CD4-positive, alpha-beta T cell (primary cell): ENCODE data around the gene KDM8. TPM values are rescaled to one million over a fixed set of nuclear protein-coding genes. Genes with fewer than 3 reads are reported as not detected.

Experiments used
- ATAC-seq: fragments of 200-7000 bp; cut with Tn5 transposase; one replicate; pipeline ENCODE4 v1.10.0; 2022; ENCODE audit warnings: mild to moderate bottlenecking; ENCODE audit not compliant: poor library complexity
- CTCF ChIA-PET: fragments of 350-600 bp; sonication (Branson Sonifier 250); formaldehyde crosslinking; loops from one replicate; lab custom pipeline; 2021; ENCODE audit warnings: antibody characterized with exemption, inconsistent platforms; lab: Charles Lee
- POLR2A ChIA-PET: fragments of 350-600 bp; sonication (Branson Sonifier 250); formaldehyde crosslinking; loops from one replicate; lab custom pipeline; 2021; ENCODE audit warnings: antibody characterized with exemption, inconsistent platforms; lab: Charles Lee
- DNase-seq, 14 experiments: peaks; one replicate each; pipeline ENCODE4 v3.0.0-alpha.2; 2013 to 2020; ENCODE audit warnings: mixed read lengths in 2 of 14
- H3K27ac ChIP-seq, 2 donors: one replicate each; pipeline versions ENCODE4 v1.5.1 to v1.7.0; 2013; ENCODE audit warnings: low read length in 2 of 2, low read depth in 1 of 2, mild to moderate bottlenecking in 1 of 2
- H3K27me3 ChIP-seq, 2 experiments: 1 replicate in 1 of 2; 2 replicates in 1 of 2; pipeline versions ENCODE4 v1.6.1 to v1.7.0; 2013; ENCODE audit warnings: low read length in 2 of 2, control low read depth in 1 of 2, mild to moderate bottlenecking in 1 of 2, moderate library complexity in 1 of 2; ENCODE audit not compliant: insufficient read depth in 2 of 2, control insufficient read depth in 1 of 2
- H3K36me3 ChIP-seq: one replicate; pipeline ENCODE4 v1.6.1; 2013; ENCODE audit warnings: low read length, control low read depth; ENCODE audit not compliant: insufficient read depth
- H3K4me1 ChIP-seq: one replicate; pipeline ENCODE4 v1.6.1; 2013; ENCODE audit warnings: low read length, control low read depth; ENCODE audit not compliant: insufficient read depth
- H3K4me3 ChIP-seq: one replicate; pipeline ENCODE4 v1.5.1; 2013; ENCODE audit warnings: mild to moderate bottlenecking, low read length, moderate library complexity
- H3K9me3 ChIP-seq, 2 experiments: 1 replicate in 1 of 2; 2 replicates in 1 of 2; pipeline versions ENCODE4 v1.6.1 to v1.7.0; 2013; ENCODE audit warnings: low read length in 2 of 2, mild to moderate bottlenecking in 2 of 2, control low read depth in 1 of 2, moderate library complexity in 1 of 2; ENCODE audit not compliant: control insufficient read depth in 1 of 2, insufficient read depth in 1 of 2
- H3K27ac Mint-ChIP-seq: one replicate; pipeline ENCODE4 v1.8.0; 2020; ENCODE audit warnings: mixed read lengths
- H3K27me3 Mint-ChIP-seq: one replicate; pipeline ENCODE4 v1.8.0; 2021; ENCODE audit warnings: mixed read lengths
- H3K36me3 Mint-ChIP-seq: one replicate; pipeline ENCODE4 v1.8.0; 2021; ENCODE audit warnings: low read depth, mixed read lengths
- H3K4me1 Mint-ChIP-seq: one replicate; pipeline ENCODE4 v1.8.0; 2021; ENCODE audit warnings: low read depth, mixed read lengths
- H3K4me3 Mint-ChIP-seq: one replicate; pipeline ENCODE4 v1.8.0; 2020; ENCODE audit warnings: mild to moderate bottlenecking, mixed read lengths
- H3K9me3 Mint-ChIP-seq: one replicate; pipeline ENCODE4 v1.8.0; 2020; ENCODE audit warnings: mixed read lengths
- CTCF ChIP-seq: fragments of 200-600 bp; IDR thresholded peaks from one replicate; pipeline ENCODE4 v1.8.0; 2022; ENCODE audit warnings: antibody characterized with exemption, mild to moderate bottlenecking
- intact Hi-C, 2 experiments: fragments of 100-400 bp; cut with DNase I in 1 of 2; cut with micrococcal nuclease in 1 of 2; formaldehyde crosslinking; loops; one replicate each; pipeline versions ENCODE4 v1.15.1 to v1.9.0; 2023 to 2025; cut with DNase I, micrococcal nuclease
- total RNA-seq, 174 experiments: library from RNA in 2 of 174; stranded (reverse) in 2 of 174; gene quantifications; one replicate each; pipeline ENCODE4 v1.2.3 and lab custom pipeline; 2021 to 2026

The KDM8 gene
- total RNA-seq, 2 experiments from 2014 or later, result 15.1 to 17.3 TPM

DNA sequence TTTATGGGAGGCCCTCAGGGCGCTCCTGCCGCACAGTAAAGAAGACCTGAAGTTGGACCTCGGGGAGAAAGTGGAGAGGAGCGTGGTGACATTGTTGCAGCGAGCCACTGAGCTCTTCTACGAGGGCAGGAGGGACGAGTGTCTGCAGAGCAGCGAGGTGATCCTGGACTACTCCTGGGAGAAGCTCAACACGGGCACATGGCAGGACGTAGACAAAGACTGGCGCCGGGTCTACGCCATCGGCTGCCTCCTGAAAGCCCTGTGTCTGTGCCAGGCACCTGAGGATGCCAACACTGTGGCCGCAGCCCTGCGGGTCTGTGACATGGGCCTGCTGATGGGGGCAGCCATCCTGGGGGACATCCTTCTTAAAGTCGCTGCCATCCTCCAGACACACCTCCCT lies 6.8 kb downstream of the KDM8 start:
- Mint-ChIP-seq H3K4me1 (peaks cover 12% of the 10 kb centered on the region), H3K4me3 (no peak overlapping the region), H3K36me3 (peaks cover 50% of the 10 kb centered on the region), H3K27ac (no peak overlapping the region), H3K27me3 (no peaks in the 10 kb centered on the region), H3K9me3 (no peaks in the 10 kb centered on the region)
- H3K36me3 ChIP-seq, result peaks cover 36% of the 10 kb centered on the region
- no peak for TF ChIP-seq CTCF
- ATAC-seq (no peak), DNase-seq (no peak)
- H3K27me3 ChIP-seq, result no peaks in the 10 kb centered on the region
- CTCF ChIA-PET, result interaction anchor here (2.8 kb wide), 1 partner anchor 31 kb away, joined by 9 read pairs; no protein-coding TSS in a partner anchor
- POLR2A ChIA-PET, result no interaction called here
- H3K9me3 ChIP-seq, result no peaks in the 10 kb centered on the region
- H3K4me3 ChIP-seq, result no peak overlapping the region
- intact Hi-C loops, result no loop called here
- H3K27ac ChIP-seq, result no peak overlapping the region
- H3K4me1 ChIP-seq, result peaks cover 10% of the 10 kb centered on the region

DNA sequence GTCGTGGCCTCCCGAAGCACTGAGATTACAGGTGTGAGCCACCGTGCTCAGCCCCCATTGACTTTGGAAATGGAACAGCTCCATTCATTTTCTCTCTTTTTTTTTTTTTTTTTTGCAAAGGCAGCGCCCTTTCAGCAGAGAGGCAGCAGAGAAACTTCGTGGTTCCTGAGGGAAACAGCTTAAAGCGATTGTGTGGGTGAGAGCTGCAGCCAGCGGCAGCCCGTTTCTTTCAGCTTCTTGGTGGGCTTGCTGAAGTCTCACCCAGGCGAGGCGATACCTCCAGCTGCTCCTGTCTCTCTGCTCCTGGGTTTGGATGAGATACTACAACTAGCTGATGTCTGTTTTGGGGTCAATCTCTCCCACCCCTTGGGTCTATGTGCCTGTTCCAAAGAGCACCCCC lies 7.7 kb downstream of the KDM8 start:
- Histone ChIP-seq H3K36me3 (peaks cover 44% of the 10 kb centered on the region), H3K4me3 (no peak overlapping the region), H3K9me3 (no peaks in the 10 kb centered on the region), H3K27me3 (no peaks in the 10 kb centered on the region), H3K27ac (no peak overlapping the region), H3K4me1 (peaks cover 10% of the 10 kb centered on the region)
- Mint-ChIP-seq H3K36me3 (peaks cover 59% of the 10 kb centered on the region), H3K27me3 (no peaks in the 10 kb centered on the region), H3K4me1 (peaks cover 10% of the 10 kb centered on the region), H3K27ac (peak overlapping the region; percentile 44), H3K9me3 (no peaks in the 10 kb centered on the region), H3K4me3 (no peak overlapping the region)
- POLR2A ChIA-PET, result interaction anchor here (1.0 kb wide), 1 partner anchor 11 kb away, joined by 3 read pairs; no protein-coding TSS in a partner anchor
- CTCF ChIA-PET, result interaction anchor here (0.6 to 2.8 kb wide), 4 partner anchors 32 to 40 kb away, joined by 3 to 9 read pairs (median 3); no protein-coding TSS in a partner anchor
- ATAC-seq (no peak), DNase-seq (no peak)
- no peak for TF ChIP-seq CTCF
- intact Hi-C loops, result no loop called here

GRCh38 chr16:27214084-27214961 lies 11.0 kb downstream of the KDM8 start:
- H3K4me3 ChIP-seq, result no peak overlapping the region
- CTCF ChIA-PET, result interaction anchor here (0.6 to 1.2 kb wide), 2 partner anchors 16 to 103 kb away, joined by 3 read pairs; no protein-coding TSS in a partner anchor
- H3K27ac ChIP-seq, result no peak overlapping the region
- H3K9me3 ChIP-seq, result no peaks in the 10 kb centered on the region
- TF ChIP-seq CTCF, result no peak
- ATAC-seq (no peak), DNase-seq (no peak)
- no peaks in the 10 kb centered on the region for H3K27me3 ChIP-seq
- intact Hi-C loops, result no loop called here
- Mint-ChIP-seq H3K4me3 (no peak overlapping the region), H3K9me3 (no peaks in the 10 kb centered on the region), H3K4me1 (peaks cover 10% of the 10 kb centered on the region), H3K27me3 (no peaks in the 10 kb centered on the region), H3K27ac (no peak overlapping the region), H3K36me3 (peaks cover 65% of the 10 kb centered on the region)
- peaks cover 10% of the 10 kb centered on the region for H3K4me1 ChIP-seq
- H3K36me3 ChIP-seq, result peaks cover 67% of the 10 kb centered on the region
- POLR2A ChIA-PET, result interaction anchor here (1.2 kb wide), 1 partner anchor 15 kb away, joined by 3 read pairs; no protein-coding TSS in a partner anchor
